ENCODE data around the gene OR1L8. TPM values are rescaled to one million over a fixed set of nuclear protein-coding genes. Genes with fewer than 3 reads are reported as not detected.
"Not testable (repeated sequence)": the region's sequence is repeated elsewhere in the genome, so short reads cannot be mapped to it uniquely, and the experiment has no call there.

The OR1L8 gene
- total RNA-seq, 2 donors from 2014 or later: not detected

- no peak for ATAC-seq (replicated peaks in 1 of 2)
- peaks cover 3 to 4% of the 10 kb centered on the region in 2 donors for H3K9me3 Mint-ChIP-seq
- no peak overlapping the region for H3K4me3 Mint-ChIP-seq
- peaks cover 6% of the 10 kb centered on the region for H3K27me3 Mint-ChIP-seq (ENCODE audit: low read depth)
- no peaks in the 10 kb centered on the region for H3K36me3 Mint-ChIP-seq (ENCODE audit: insufficient read depth in 2 of 2)
- H3K27ac Mint-ChIP-seq: no peak overlapping the region
- no peaks in the 10 kb centered on the region for H3K4me1 Mint-ChIP-seq (ENCODE audit: low read depth)
- no peak for DNase-seq
These were observed 37.0 kb downstream of the OR1L8 start for GRCh38 chr9:122546196-122546595.

DNA sequence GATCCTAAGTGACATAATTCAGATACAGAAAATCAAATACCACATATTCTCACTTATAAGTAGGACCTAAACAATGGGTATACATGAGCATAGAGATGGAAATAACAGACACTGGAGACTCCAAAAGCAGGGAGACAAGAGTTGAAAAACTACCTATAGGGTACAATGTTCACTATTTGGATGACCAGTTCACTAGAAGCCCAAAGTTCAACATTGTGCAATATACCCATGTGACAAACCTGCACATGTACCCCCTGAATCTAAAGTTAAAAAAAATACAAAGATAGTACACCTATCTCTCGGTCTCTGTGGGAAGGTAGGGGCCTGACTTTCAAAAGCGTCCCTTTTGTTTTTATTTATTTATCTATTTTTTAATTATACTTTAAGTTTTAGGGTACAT, 44.4 kb downstream of the OR1L8 start:
- Mint-ChIP-seq H3K27me3 (ENCODE audit: low read depth) (no peaks in the 10 kb centered on the region), H3K27ac (no peak overlapping the region), H3K9me3 (peaks cover 0 to 4% of the 10 kb centered on the region in 2 donors), H3K36me3 (ENCODE audit: insufficient read depth in 2 of 2) (no peaks in the 10 kb centered on the region), H3K4me3 (no peak overlapping the region), H3K4me1 (ENCODE audit: low read depth) (no peaks in the 10 kb centered on the region)
- ATAC-seq (replicated peaks in 1 of 2) (no peak), DNase-seq (no peak)

- H3K9me3 Mint-ChIP-seq; H3K27ac Mint-ChIP-seq; ATAC-seq (replicated peaks in 1 of 2); H3K4me1 Mint-ChIP-seq (ENCODE audit: low read depth); DNase-seq; H3K4me3 Mint-ChIP-seq; H3K36me3 Mint-ChIP-seq (ENCODE audit: insufficient read depth in 2 of 2); H3K27me3 Mint-ChIP-seq (ENCODE audit: low read depth): not testable (repeated sequence)
These were observed 46.1 kb downstream of the OR1L8 start for GRCh38 chr9:122537066-122537465.

DNA sequence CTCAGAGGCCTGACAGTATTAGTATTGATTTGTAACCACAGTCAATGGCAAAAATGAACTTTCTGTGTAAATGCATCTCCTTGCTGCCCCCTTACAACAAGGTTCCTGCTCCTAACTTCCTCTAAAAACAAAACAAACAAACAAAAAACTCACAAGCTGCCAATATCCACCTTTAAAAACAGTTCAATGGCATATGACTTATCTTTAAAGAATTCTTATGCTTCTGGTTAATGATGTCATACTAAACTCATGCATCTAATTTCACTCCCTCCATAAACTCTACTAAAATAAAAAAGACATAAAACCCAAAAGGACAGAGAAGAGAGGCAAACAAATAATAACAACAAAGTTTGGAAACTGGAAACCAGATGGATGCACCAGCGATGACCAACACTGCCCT, 47.0 kb downstream of the OR1L8 start:
- H3K9me3 Mint-ChIP-seq: peaks cover 0 to 4% of the 10 kb centered on the region in 2 donors
- ATAC-seq (replicated peaks in 1 of 2) (no peak), DNase-seq (no peak)
- no peaks in the 10 kb centered on the region for H3K27me3 Mint-ChIP-seq (ENCODE audit: low read depth)
- no peaks in the 10 kb centered on the region for H3K36me3 Mint-ChIP-seq (ENCODE audit: insufficient read depth in 2 of 2)
- no peaks in the 10 kb centered on the region for H3K4me1 Mint-ChIP-seq (ENCODE audit: low read depth)
- H3K4me3 Mint-ChIP-seq: no peak overlapping the region
- no peak overlapping the region for H3K27ac Mint-ChIP-seq

- not testable (repeated sequence) for ATAC-seq (replicated peaks in 1 of 2); H3K27me3 Mint-ChIP-seq (ENCODE audit: low read depth); H3K36me3 Mint-ChIP-seq (ENCODE audit: insufficient read depth in 2 of 2); H3K4me1 Mint-ChIP-seq (ENCODE audit: low read depth); H3K9me3 Mint-ChIP-seq; DNase-seq; H3K27ac Mint-ChIP-seq; H3K4me3 Mint-ChIP-seq
These were observed 52.0 kb downstream of the OR1L8 start for GRCh38 chr9:122531157-122531556.

GRCh38 chr9:122527193-122527592, 56.0 kb downstream of the OR1L8 start, which contains the start of gene OR1N1:
Gene OR1N1, minus strand, starts transcription at chr9:122527293. Its CDS starts 0 bp downstream, at chr9:122527293.
- H3K36me3 Mint-ChIP-seq (ENCODE audit: insufficient read depth in 2 of 2): no peaks in the 10 kb centered on the region
- H3K27me3 Mint-ChIP-seq (ENCODE audit: low read depth): peaks cover 14% of the 10 kb centered on the region
- no peak within 1 kb of the TSS for H3K27ac Mint-ChIP-seq
- no peak for DNase-seq
- H3K9me3 Mint-ChIP-seq: peaks cover 0 to 3% of the 10 kb centered on the region in 2 donors
- ATAC-seq (replicated peaks in 1 of 2): no peak
- H3K4me3 Mint-ChIP-seq: no peak within 1 kb of the TSS
- no peaks in the 10 kb centered on the region for H3K4me1 Mint-ChIP-seq (ENCODE audit: low read depth)

GRCh38 chr9:122526602-122527001, 56.6 kb downstream of the OR1L8 start:
- H3K4me1 Mint-ChIP-seq (ENCODE audit: low read depth): no peaks in the 10 kb centered on the region
- no peak overlapping the region for H3K4me3 Mint-ChIP-seq
- DNase-seq (peak; percentile 19), ATAC-seq (replicated peaks in 1 of 2) (peak; percentile 75)
- H3K27me3 Mint-ChIP-seq (ENCODE audit: low read depth): peaks cover 14% of the 10 kb centered on the region
- no peak overlapping the region for H3K27ac Mint-ChIP-seq
- H3K9me3 Mint-ChIP-seq: peaks cover 0 to 3% of the 10 kb centered on the region in 2 donors
- no peaks in the 10 kb centered on the region for H3K36me3 Mint-ChIP-seq (ENCODE audit: insufficient read depth in 2 of 2)

DNA sequence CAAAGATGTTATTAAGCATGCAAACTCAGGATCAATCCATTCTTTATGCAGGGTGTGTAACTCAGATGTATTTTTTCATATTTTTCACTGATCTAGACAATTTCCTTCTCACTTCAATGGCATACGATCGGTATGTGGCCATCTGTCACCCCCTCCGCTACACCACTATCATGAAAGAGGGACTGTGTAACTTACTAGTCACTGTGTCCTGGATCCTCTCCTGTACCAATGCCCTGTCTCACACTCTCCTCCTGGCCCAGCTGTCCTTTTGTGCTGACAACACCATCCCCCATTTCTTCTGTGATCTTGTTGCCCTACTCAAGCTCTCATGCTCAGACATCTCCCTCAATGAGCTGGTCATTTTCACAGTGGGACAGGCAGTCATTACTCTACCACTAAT, 63.8 kb downstream of the OR1L8 start:
- H3K27me3 Mint-ChIP-seq (ENCODE audit: low read depth): peaks cover 13% of the 10 kb centered on the region
- ATAC-seq (replicated peaks in 1 of 2): no peak
- no peaks in the 10 kb centered on the region for H3K4me1 Mint-ChIP-seq (ENCODE audit: low read depth)
- no peaks in the 10 kb centered on the region for H3K36me3 Mint-ChIP-seq (ENCODE audit: insufficient read depth in 2 of 2)
- no peak for DNase-seq
- H3K27ac Mint-ChIP-seq: no peak overlapping the region
- H3K9me3 Mint-ChIP-seq: peaks cover 0 to 3% of the 10 kb centered on the region in 2 donors
- H3K4me3 Mint-ChIP-seq: no peak overlapping the region

GRCh38 chr9:122518841-122519240, 64.3 kb downstream of the OR1L8 start, which contains the start of gene OR1J4:
Gene OR1J4, plus strand, starts transcription at chr9:122519141. Its CDS starts 0 bp downstream, at chr9:122519141.
- DNase-seq (no peak), ATAC-seq (replicated peaks in 1 of 2) (no peak)

DNA sequence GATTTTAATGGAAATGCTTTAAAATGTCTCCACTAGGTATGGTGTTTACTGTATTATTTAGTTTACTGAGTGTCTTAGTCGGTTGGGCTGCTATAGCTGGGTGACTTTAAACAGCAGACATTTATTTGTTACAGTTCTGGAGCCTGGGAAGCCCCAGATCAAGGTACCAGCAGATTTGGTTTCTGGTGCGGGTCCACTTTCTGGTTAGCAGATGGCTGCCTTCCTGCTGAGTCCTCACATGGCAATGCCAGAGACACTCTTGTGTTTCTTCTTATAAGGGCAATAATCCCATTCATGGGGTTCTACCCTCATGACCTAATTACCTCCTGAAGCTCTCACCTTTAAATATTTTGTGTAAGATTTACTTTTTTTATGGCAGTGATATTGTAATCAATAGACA, 65.0 kb downstream of the OR1L8 start:
- Mint-ChIP-seq H3K9me3 (peaks cover 0 to 3% of the 10 kb centered on the region in 2 donors), H3K4me1 (ENCODE audit: low read depth) (no peaks in the 10 kb centered on the region), H3K36me3 (ENCODE audit: insufficient read depth in 2 of 2) (no peaks in the 10 kb centered on the region), H3K4me3 (no peak overlapping the region), H3K27ac (no peak overlapping the region), H3K27me3 (ENCODE audit: low read depth) (peaks cover 11% of the 10 kb centered on the region)
- ATAC-seq (replicated peaks in 1 of 2) (no peak), DNase-seq (no peak)

More at GRCh38 chr9:122518841-122519240, 64.3 kb downstream of the OR1L8 start, which contains the start of gene OR1J4:
- no peak within 1 kb of the TSS for H3K27ac Mint-ChIP-seq
- no peaks in the 10 kb centered on the region for H3K36me3 Mint-ChIP-seq (ENCODE audit: insufficient read depth in 2 of 2)
- peaks cover 0 to 3% of the 10 kb centered on the region in 2 donors for H3K9me3 Mint-ChIP-seq
- H3K4me3 Mint-ChIP-seq: no peak within 1 kb of the TSS
- peaks cover 13% of the 10 kb centered on the region for H3K27me3 Mint-ChIP-seq (ENCODE audit: low read depth)
- no peaks in the 10 kb centered on the region for H3K4me1 Mint-ChIP-seq (ENCODE audit: low read depth)

Other genes starting within 250 kb of the OR1L8 start
- gene PTGS1, start 212.4 kb downstream of the OR1L8 start, total RNA-seq: under 1 TPM; 0.17 to 0.58 TPM
- not detected for gene OR1J1, start 105.5 kb downstream of the OR1L8 start, total RNA-seq
- not detected for gene OR1J2, start 72.6 kb downstream of the OR1L8 start, total RNA-seq
- gene OR1J4, start 64.2 kb downstream of the OR1L8 start, total RNA-seq: under 1 TPM in 1 of 2 donors, not detected in 1; 0.26 TPM
- not detected for gene OR1N1, start 56.1 kb downstream of the OR1L8 start, total RNA-seq
- gene OR1N2, start 30.3 kb downstream of the OR1L8 start, total RNA-seq: not detected
- under 1 TPM in 1 of 2 donors, not detected in 1; 0.26 TPM for gene OR1Q1, start 31.4 kb upstream of the OR1L8 start, total RNA-seq
- not detected for gene OR1B1, start 74.2 kb upstream of the OR1L8 start, total RNA-seq
- not detected for gene OR1L1, start 78.3 kb upstream of the OR1L8 start, total RNA-seq
- not detected for gene OR1L3, start 91.7 kb upstream of the OR1L8 start, total RNA-seq
- gene OR1L4, start 140.6 kb upstream of the OR1L8 start, total RNA-seq: not detected
- not detected for gene OR1L6, start 158.9 kb upstream of the OR1L8 start, total RNA-seq
- gene OR5C1, start 205.5 kb upstream of the OR1L8 start, total RNA-seq: not detected
- not detected for gene OR1K1, start 216.7 kb upstream of the OR1L8 start, total RNA-seq
- gene PDCL, start 245.2 kb upstream of the OR1L8 start, total RNA-seq: 10 to 100 TPM; 14.2 to 18.7 TPM

Measured in activated T-cell treated with anti-CD3 and anti-CD28 coated beads, Interleukin-2, amount 50 U/mL, for 72 hours (primary cell).